Suprapubic skin (tissue), 4 donors: Measurements from ENCODE around the gene NMNAT2. TPM values are rescaled to one million over a fixed set of nuclear protein-coding genes. Genes with fewer than 3 reads are reported as not detected.
A peak's percentile ranks its signal among the peaks of the same experiment; 100 is the strongest.

ENCODE experiments used
- DNase-seq, 2 donors: peaks; one replicate each; pipeline ENCODE4 v3.0.0-alpha.2; 2019; ENCODE audit warnings: low spot score in 2 of 2
- H3K27ac ChIP-seq: fragments of 200-600 bp; sonication (generic); one replicate; pipeline ENCODE4 v1.5.1; 2019
- H3K27me3 ChIP-seq: fragments of 200-600 bp; sonication (generic); one replicate; pipeline ENCODE4 v1.5.1; 2019
- H3K36me3 ChIP-seq: fragments of 200-600 bp; sonication (generic); one replicate; pipeline ENCODE4 v1.5.1; 2019
- H3K4me1 ChIP-seq: fragments of 200-600 bp; sonication (generic); one replicate; pipeline ENCODE4 v1.5.1; 2019
- H3K4me3 ChIP-seq: fragments of 200-600 bp; sonication (generic); one replicate; pipeline ENCODE4 v1.5.1; 2019; ENCODE audit warnings: mild to moderate bottlenecking
- H3K9me3 ChIP-seq: fragments of 200-600 bp; sonication (generic); one replicate; pipeline ENCODE4 v1.5.1; 2019
- CTCF ChIP-seq, 2 donors: fragments of 200-600 bp in 1 of 2; fragments of 450-650 bp in 1 of 2; sonication (generic) in 1 of 2; IDR thresholded peaks; one replicate each; pipeline ENCODE4 v1.5.1; 2016 to 2019; ENCODE audit warnings: antibody characterized with exemption in 2 of 2, mild to moderate bottlenecking in 1 of 2, moderate library complexity in 1 of 2
- EP300 ChIP-seq: sonication (generic); formaldehyde crosslinking; IDR thresholded peaks from one replicate; pipeline ENCODE4 v1.6.1; 2017; ENCODE audit warnings: antibody characterized with exemption
- POLR2A ChIP-seq, 2 donors: fragments of 450-650 bp; IDR thresholded peaks; one replicate each; pipeline ENCODE4 v1.6.1; 2017; ENCODE audit warnings: antibody characterized with exemption in 2 of 2, mild to moderate bottlenecking in 2 of 2, moderate library complexity in 2 of 2
- POLR2AphosphoS5 ChIP-seq, 3 donors: sonication (generic); formaldehyde crosslinking; IDR thresholded peaks; one replicate each; pipeline ENCODE4 v1.6.1; 2017; ENCODE audit warnings: antibody characterized with exemption in 3 of 3
- WGBS: methylation state at CpG from one replicate; pipeline ENCODE4 v1.1.5; 2018; 5-methylcytosine and 5-hydroxymethylcytosine counted together
- total RNA-seq, 4 donors: library from RNA; depleted of rRNA; stranded (reverse); fragments of >200 nt; gene quantifications; one replicate each; pipeline ENCODE4 v1.1.0, GENCODE V29; 2016

Gene NMNAT2
- total RNA-seq, 4 donors from 2014 or later, result 0.48 to 0.81 (median 0.68) TPM

GRCh38 chr1:183247066-183247465 lies 171.1 kb downstream of the NMNAT2 start:
- Histone ChIP-seq H3K27ac (no peak overlapping the region), H3K4me3 (no peak overlapping the region), H3K36me3 (no peaks in the 10 kb centered on the region), H3K27me3 (no peaks in the 10 kb centered on the region), H3K9me3 (no peaks in the 10 kb centered on the region), H3K4me1 (peaks cover 6% of the 10 kb centered on the region)
- DNase-seq, result no peak
- TF ChIP-seq CTCF (IDR thresholded peaks at IDR 0.05), result no peak
- TF ChIP-seq POLR2A (IDR thresholded peaks at IDR 0.05), result no peak
- TF ChIP-seq POLR2AphosphoS5 (IDR thresholded peaks at IDR 0.05), result no peak
- TF ChIP-seq EP300, result no peak
- WGBS, result 97% methylated on average over 11 of the region's 11 CpGs

GRCh38 chr1:183246436-183246835 lies 171.7 kb downstream of the NMNAT2 start:
- H3K9me3 ChIP-seq, result no peaks in the 10 kb centered on the region
- H3K27ac ChIP-seq, result no peak overlapping the region
- DNase-seq, result no peak
- H3K36me3 ChIP-seq, result no peaks in the 10 kb centered on the region
- no peak overlapping the region for H3K4me3 ChIP-seq
- peaks cover 11% of the 10 kb centered on the region for H3K4me1 ChIP-seq
- TF ChIP-seq POLR2A (IDR thresholded peaks at IDR 0.05) (no peak), EP300 (no peak), POLR2AphosphoS5 (IDR thresholded peaks at IDR 0.05) (no peak), CTCF (IDR thresholded peaks at IDR 0.05) (no peak)
- H3K27me3 ChIP-seq, result no peaks in the 10 kb centered on the region

GRCh38 chr1:183245357-183245756 lies 172.8 kb downstream of the NMNAT2 start:
- TF ChIP-seq EP300, result no peak
- no peak for TF ChIP-seq CTCF (IDR thresholded peaks at IDR 0.05)
- no peak for TF ChIP-seq POLR2AphosphoS5 (IDR thresholded peaks at IDR 0.05)
- 85% methylated on average over 3 of the region's 3 CpGs for WGBS
- no peaks in the 10 kb centered on the region for H3K9me3 ChIP-seq
- DNase-seq, result no peak
- no peak overlapping the region for H3K27ac ChIP-seq
- peaks cover 4% of the 10 kb centered on the region for H3K36me3 ChIP-seq
- no peak overlapping the region for H3K4me3 ChIP-seq
- no peaks in the 10 kb centered on the region for H3K27me3 ChIP-seq
- H3K4me1 ChIP-seq, result peaks cover 13% of the 10 kb centered on the region

- WGBS, result 67% methylated on average over 1 of the region's 1 CpG
- peak overlapping the region; percentile 87 for H3K27ac ChIP-seq
- no peak for TF ChIP-seq EP300
- TF ChIP-seq POLR2AphosphoS5 (IDR thresholded peaks at IDR 0.05), result peak; percentile 89 to 99 (median 93)
- no peaks in the 10 kb centered on the region for H3K9me3 ChIP-seq
- peaks cover 6% of the 10 kb centered on the region for H3K36me3 ChIP-seq
- H3K4me3 ChIP-seq, result no peak overlapping the region
- no peaks in the 10 kb centered on the region for H3K27me3 ChIP-seq
- peak; percentile 90 to 91 for DNase-seq
- peaks cover 19% of the 10 kb centered on the region for H3K4me1 ChIP-seq
Measured at GRCh38 chr1:183244466-183244865, 173.7 kb downstream of the NMNAT2 start.

- Histone ChIP-seq H3K27ac (peak overlapping the region; percentile 87), H3K9me3 (no peaks in the 10 kb centered on the region), H3K36me3 (peaks cover 10% of the 10 kb centered on the region), H3K27me3 (no peaks in the 10 kb centered on the region), H3K4me1 (peaks cover 19% of the 10 kb centered on the region), H3K4me3 (no peak overlapping the region)
- WGBS, result 69% methylated on average over 5 of the region's 5 CpGs
- peak; percentile 88 to 90 for DNase-seq
- TF ChIP-seq EP300 (no peak), CTCF (IDR thresholded peaks at IDR 0.05) (no peak), POLR2AphosphoS5 (IDR thresholded peaks at IDR 0.05) (peak in 2 of 3 donors; percentile 74 to 90), POLR2A (IDR thresholded peaks at IDR 0.05) (peak in 1 of 2 donors; percentile 11)
Measured at GRCh38 chr1:183243161-183244050, 174.8 kb downstream of the NMNAT2 start.
